K562 (cell line): ENCODE results near the gene TTBK2. TPM values are rescaled to one million over a fixed set of nuclear protein-coding genes. Genes with fewer than 3 reads are reported as not detected.

Experiments
- ATAC-seq: fragments of 200-7000 bp; cut with Tn5 transposase; 3 replicates; pipeline ENCODE4 v1.9.1; 2020; ENCODE audit warnings: moderate library complexity
- BruUV-seq: library from RNA; stranded (reverse); fragments of 400-500 nt; replicated peaks from 2 replicates; lab custom pipeline; 2021; lab: Mats Ljungman, UMichigan
- CTCF ChIA-PET: fragments of 300-600 bp; formaldehyde crosslinking; extraction: SDS; loops from one replicate; lab custom pipeline; 2021; ENCODE audit warnings: low intra/inter-chr PET ratio; lab: Yijun Ruan, JAX
- POLR2A ChIA-PET: fragments of 300-600, 350-650 bp; sonication (Branson Sonifier 250); formaldehyde crosslinking; extraction: SDS; loops from one replicate; lab custom pipeline; 2021; ENCODE audit warnings: antibody characterized with exemption, inconsistent platforms; lab: Yijun Ruan, JAX
- DNase-seq, 4 experiments: peaks; one replicate each; pipeline versions ENCODE4 v3.0.0 to v3.0.0-alpha.2; 2011 to 2018; ENCODE audit warnings: low spot score in 3 of 4, mixed read lengths in 3 of 4; ENCODE audit errors: extremely low read depth in 1 of 4
- FAIRE-seq: peaks from 2 replicates; lab custom pipeline; 2011; peaks lifted over from hg19 to GRCh38; lab: Jason Lieb, UNC
- H2AFZ ChIP-seq: 2 replicates; pipeline ENCODE4 v1.6.0; 2011; ENCODE audit warnings: low read depth, low read length, control low read depth, inconsistent platforms
- H3K27ac ChIP-seq: fragments of 200-600 bp; 3 replicates; pipeline ENCODE4 v1.8.0; 2011; ENCODE audit warnings: low read depth, mild to moderate bottlenecking, control low read depth, inconsistent platforms, low read length, moderate library complexity, mixed read lengths; ENCODE audit errors: extremely low read depth
- H3K27me3 ChIP-seq, 2 experiments: fragments of 300-600 bp in 1 of 2; 2 replicates in 1 of 2; 3 replicates in 1 of 2; pipeline versions ENCODE4 v1.6.0 to v1.8.0; 2011; ENCODE audit warnings: inconsistent platforms in 2 of 2, low read length in 2 of 2, mild to moderate bottlenecking in 1 of 2, mixed read lengths in 1 of 2, moderate library complexity in 1 of 2; ENCODE audit not compliant: control insufficient read depth in 2 of 2, insufficient read depth in 2 of 2
- H3K36me3 ChIP-seq: fragments of 300-600 bp; 3 replicates; pipeline ENCODE4 v1.8.0; 2011; ENCODE audit warnings: mild to moderate bottlenecking, low read length, inconsistent platforms; ENCODE audit not compliant: control insufficient read depth, insufficient read depth
- H3K4me1 ChIP-seq, 2 experiments: fragments of 200-600 bp in 1 of 2; replicated peaks in 1 of 2; 2 replicates in 1 of 2; 3 replicates in 1 of 2; pipeline versions ENCODE4 v1.5.1 to v1.8.0; 2011; ENCODE audit warnings: inconsistent platforms in 2 of 2, low read length in 2 of 2, mild to moderate bottlenecking in 1 of 2, mixed read lengths in 1 of 2, moderate library complexity in 1 of 2; ENCODE audit not compliant: control insufficient read depth in 2 of 2, insufficient read depth in 2 of 2
- H3K4me2 ChIP-seq: 2 replicates; pipeline ENCODE4 v1.6.1; 2011; ENCODE audit warnings: low read length, control low read depth, inconsistent platforms, mixed read lengths; ENCODE audit not compliant: insufficient read depth
- H3K4me3 ChIP-seq: fragments of 200-600 bp; sonication (generic), shearing (Covaris generic); 2 replicates; pipeline ENCODE4 v1.5.1; 2016; ENCODE audit warnings: control low read depth, inconsistent platforms
- H3K79me2 ChIP-seq: fragments of 200-600 bp; 3 replicates; pipeline ENCODE4 v1.8.0; 2011; ENCODE audit warnings: low read length, inconsistent platforms; ENCODE audit not compliant: control insufficient read depth, insufficient read depth
- H3K9ac ChIP-seq, 2 experiments: 2 replicates each; pipeline versions ENCODE4 v1.6.0 to v1.6.1; 2011; ENCODE audit warnings: low read depth in 2 of 2, low read length in 2 of 2, control low read depth in 1 of 2, inconsistent platforms in 1 of 2, mild to moderate bottlenecking in 1 of 2, mixed read lengths in 1 of 2; ENCODE audit not compliant: insufficient read depth in 1 of 2
- H3K9me1 ChIP-seq: one replicate; pipeline ENCODE4 v1.6.0; 2011; ENCODE audit warnings: inconsistent platforms, mild to moderate bottlenecking, low read length, moderate library complexity; ENCODE audit not compliant: control insufficient read depth, insufficient read depth
- H3K9me3 ChIP-seq: replicated peaks from 2 replicates; pipeline ENCODE4 v1.5.1; 2011; ENCODE audit warnings: low read depth, low read length, inconsistent platforms; ENCODE audit not compliant: control insufficient read depth, insufficient read depth
- H4K20me1 ChIP-seq: replicated peaks from 2 replicates; pipeline ENCODE4 v1.6.1; 2011; ENCODE audit warnings: low read length, inconsistent platforms, mixed read lengths; ENCODE audit not compliant: control insufficient read depth, insufficient read depth
- ARID3B ChIP-seq: fragments of 250-450 bp; sonication (Bioruptor Pico); IDR thresholded peaks from 2 replicates; pipeline ENCODE4 v1.4.0; 2020; ENCODE audit warnings: borderline replicate concordance
- STAT5A ChIP-seq: IDR thresholded peaks from 2 replicates; pipeline ENCODE4 v1.6.1; 2012; ENCODE audit warnings: low read length, inconsistent platforms, borderline replicate concordance
- TCFL5 ChIP-seq: fragments of 250-450 bp; sonication (Bioruptor Pico); conservative IDR thresholded peaks from 2 replicates; pipeline ENCODE4 v1.6.1; 2021; ENCODE audit warnings: mild to moderate bottlenecking, moderate library complexity, matching md5 sums
- ZBTB40 ChIP-seq, 2 experiments: fragments of 450-650 bp in 1 of 2; sonication (generic) in 1 of 2; formaldehyde crosslinking in 1 of 2; IDR thresholded peaks; 2 replicates each; pipeline versions ENCODE4 v1.7.1 to v1.9.0; 2016 to 2022; ENCODE audit warnings: inconsistent platforms in 1 of 2, mild to moderate bottlenecking in 1 of 2, missing genetic modification reagents in 1 of 2
- WGBS: fragments of 100-300 bp; shearing (Covaris generic); methylation state at CpG from one replicate; pipeline ENCODE4 v1.1.6; 2016; ENCODE audit warnings: low coverage, mixed read lengths; ENCODE audit not compliant: insufficient coverage; ENCODE audit errors: missing lambda C conversion rate; 5-methylcytosine and 5-hydroxymethylcytosine counted together
- in situ Hi-C: fragments of 300-500 bp; cut with MboI; formaldehyde crosslinking; loops from 4 replicates; pipeline ENCODE4 v1.15.0; 2018; ENCODE audit warnings: inconsistent platforms, mixed read lengths
- intact Hi-C: fragments of 100-400 bp; cut with micrococcal nuclease; formaldehyde crosslinking; loops from 2 replicates; pipeline ENCODE4 v1.14.2; 2022
- polyA plus RNA-seq, 8 experiments: library from polyadenylated mRNA; depleted of rRNA in 4 of 8; stranded (reverse) in 5 of 8; unstranded in 3 of 8; fragments of >200 nt; fragmentation: Nextera tagmentation in 2 of 8; fragmentation: Illumina TruSeq in 1 of 8; extraction: Ambion mirVana in 2 of 8; extraction: Trizol in 1 of 8; gene quantifications; 2 replicates each; pipeline versions ENCODE4 v1.2.1 to v1.2.3, GENCODE V29; 2011 to 2014; ENCODE audit warnings: inconsistent platforms in 1 of 8, missing spikeins in 1 of 8
- total RNA-seq, 7 experiments: library from RNA; depleted of rRNA in 6 of 7; stranded (reverse); fragments of >200 nt in 6 of 7; fragmentation: Illumina TruSeq in 2 of 7; extraction: Trizol in 2 of 7; gene quantifications; 2 replicates each; pipeline versions ENCODE4 v1.2.1 to v1.2.3, GENCODE V29; 2011 to 2021; ENCODE audit warnings: low replicate concordance in 1 of 7

Gene TTBK2
- total and polyA plus RNA-seq, 9 of the 15 experiments (the other 6 are each of a cell fraction or from before 2014, with no cell fraction given), result 0.89 to 8.0 (median 4.8) TPM

- Histone ChIP-seq H3K79me2 (no peaks in the 10 kb centered on the region), H3K36me3 (no peaks in the 10 kb centered on the region), H3K4me2 (no peak overlapping the region), H2AFZ (no peak overlapping the region; the same call in 1 of the 2 replicates), H4K20me1 (no peaks in the 10 kb centered on the region), H3K4me3 (no peak overlapping the region), H3K27me3 (no peaks in the 10 kb centered on the region), H3K9me3 (no peaks in the 10 kb centered on the region), H3K9me1 (no peaks in the 10 kb centered on the region), H3K9ac (no peak overlapping the region), H3K4me1 (no peaks in the 10 kb centered on the region), H3K27ac (no peak overlapping the region)
- 43% methylated on average over 3 of the region's 3 CpGs for WGBS
- BruUV-seq, result no TSS peak
- TF ChIP-seq TCFL5 (CRISPR knock-in tag), result no peak
- peak; percentile 94 for TF ChIP-seq ZBTB40 (IDR thresholded peaks at IDR 0.05)
- peak; percentile 89 for TF ChIP-seq ZBTB40 (CRISPR knock-in tag; IDR thresholded peaks at IDR 0.05)
- no peak for TF ChIP-seq ARID3B
- no peak for TF ChIP-seq STAT5A
- POLR2A ChIA-PET, result interaction anchor here (0.6 kb wide), 1 partner anchor 219 kb away, joined by 4 read pairs; no protein-coding TSS in a partner anchor
- intact Hi-C loops (loop anchor here (10.0 kb wide), 1 partner anchor 577 kb away; no protein-coding TSS in a partner anchor), in situ Hi-C loops (no loop called here)
- no peak for DNase-seq
- FAIRE-seq, result no peak
- CTCF ChIA-PET, result interaction anchor here (1.1 kb wide), 1 partner anchor 490 kb away, joined by 3 read pairs; no protein-coding TSS in a partner anchor
- ATAC-seq, result no peak
Observed at GRCh38 chr15:42707873-42708544, 212.6 kb downstream of the TTBK2 start.
